ENCODE results near the gene TEC. TPM values are rescaled to one million over a fixed set of nuclear protein-coding genes. Genes with fewer than 3 reads are reported as not detected.
A peak's percentile ranks its signal among the peaks of the same experiment; 100 is the strongest.
"Not testable (repeated sequence)": the region's sequence is repeated elsewhere in the genome, so short reads cannot be mapped to it uniquely, and the experiment has no call there.

Gene TEC
- total RNA-seq (1 to 10 TPM; 4.5 to 5.8 TPM), polyA plus RNA-seq (ENCODE audit: insufficient read length in 6 of 6) (10 to 100 TPM in 3 of 6 donors, 1 to 10 TPM in 3; 6.8 to 10.6 (median 9.0) TPM)
- long read RNA-seq, donor 1: 0 reads
- long read RNA-seq, donor 2, partial matches to known transcripts: 0 of 2 reads
- long read RNA-seq, donor 2, other reads (novel, unspliced or antisense): 0 of 2 reads
- long read RNA-seq, donor 3: 0 reads
- long read RNA-seq, donor 4, partial matches to known transcripts: 2 of 4 reads
- long read RNA-seq, donor 4, other reads (novel, unspliced or antisense): 1 of 4 reads
- long read RNA-seq, donor 5: 0 reads
- long read RNA-seq, donor 6: 0 reads
- long read RNA-seq, donor 7: 0 reads
- long read RNA-seq, donor 8: 0 reads
- long read RNA-seq, donor 9: 0 reads
- long read RNA-seq, donor 10, partial matches to known transcripts: 2 of 2 reads
- long read RNA-seq, donor 10, other reads (novel, unspliced or antisense): 0 of 2 reads
- long read RNA-seq, donor 11: 0 reads
- long read RNA-seq, donor 12: 0 reads

GRCh38 chr4:48268956-48269860 lies at the start of gene TEC:
TEC (minus strand) TSS chr4:48269838; CDS start chr4:48228614, 41,224 bp downstream.
- peaks cover 0 to 38% of the 10 kb centered on the region in 2 donors for H3K4me1 ChIP-seq
- no peaks in the 10 kb centered on the region for H3K9me3 ChIP-seq
- no peaks in the 10 kb centered on the region for H3K36me3 ChIP-seq
- peak within 1 kb of the TSS; percentile 85 to 90 for H3K27ac ChIP-seq
- peak; percentile 68 for ATAC-seq
- H3K27me3 ChIP-seq: no peaks in the 10 kb centered on the region
- DNase-seq: peak; percentile 43 to 91 (median 60)
- peak within 1 kb of the TSS; percentile 53 to 73 for H3K4me3 ChIP-seq
- intact Hi-C loops (cut with DNase I): no loop called here
- no peak for TF ChIP-seq CTCF (IDR thresholded peaks at IDR 0.05)

GRCh38 chr4:48315728-48316630 lies 46.3 kb upstream of the TEC start:
- no peaks in the 10 kb centered on the region for H3K36me3 ChIP-seq
- no peaks in the 10 kb centered on the region for H3K4me1 ChIP-seq
- H3K4me3 ChIP-seq: no peak overlapping the region
- ATAC-seq: peak; percentile 71
- peak in 2 of 4 donors; percentile 19 to 27 for DNase-seq
- H3K27me3 ChIP-seq: no peaks in the 10 kb centered on the region
- intact Hi-C loops (cut with DNase I): no loop called here
- peak; percentile 39 to 51 for TF ChIP-seq CTCF (IDR thresholded peaks at IDR 0.05)
- no peaks in the 10 kb centered on the region for H3K9me3 ChIP-seq
- no peak overlapping the region for H3K27ac ChIP-seq

- H3K36me3 ChIP-seq: not testable (repeated sequence)
Measured at GRCh38 chr4:48314746-48315145, 45.1 kb upstream of the TEC start.

GRCh38 chr4:48311896-48312295 lies 42.3 kb upstream of the TEC start:
- Histone ChIP-seq H3K4me3 (no peak overlapping the region), H3K4me1 (no peaks in the 10 kb centered on the region), H3K9me3 (no peaks in the 10 kb centered on the region), H3K27me3 (no peaks in the 10 kb centered on the region), H3K27ac (no peak overlapping the region), H3K36me3 (no peaks in the 10 kb centered on the region)
- intact Hi-C loops (cut with DNase I): no loop called here
- ATAC-seq (no peak), DNase-seq (no peak)
- TF ChIP-seq CTCF (IDR thresholded peaks at IDR 0.05): no peak

More at GRCh38 chr4:48314746-48315145, 45.1 kb upstream of the TEC start:
- H3K9me3 ChIP-seq; H3K4me3 ChIP-seq; ATAC-seq; H3K4me1 ChIP-seq; H3K27ac ChIP-seq; H3K27me3 ChIP-seq; DNase-seq; intact Hi-C loops (cut with DNase I): not testable (repeated sequence)

- TF ChIP-seq CTCF (IDR thresholded peaks at IDR 0.05): no peak
- H3K36me3 ChIP-seq: no peaks in the 10 kb centered on the region
- no peaks in the 10 kb centered on the region for H3K27me3 ChIP-seq
- H3K9me3 ChIP-seq: no peaks in the 10 kb centered on the region
- no peak overlapping the region for H3K4me3 ChIP-seq
- intact Hi-C loops (cut with DNase I): no loop called here
- ATAC-seq (no peak), DNase-seq (no peak)
- no peaks in the 10 kb centered on the region for H3K4me1 ChIP-seq
- H3K27ac ChIP-seq: no peak overlapping the region
Measured at GRCh38 chr4:48308901-48309300, 39.3 kb upstream of the TEC start.

Measured in left lung (tissue), 14 donors.